Mesothelial cell of epicardium (in vitro differentiated cells): ENCODE measurements around the gene ALPL. TPM values are rescaled to one million over a fixed set of nuclear protein-coding genes. Genes with fewer than 3 reads are reported as not detected.

ENCODE experiments used
- DNase-seq, 2 experiments: peaks; one replicate each; pipeline ENCODE4 v3.0.0; 2021; ENCODE audit warnings: low spot score in 2 of 2; ENCODE audit not compliant: unreplicated experiment in 2 of 2
- H3K27ac Mint-ChIP-seq: 2 replicates; pipeline ENCODE4 v1.8.0; 2021; ENCODE audit warnings: mixed read lengths
- H3K27me3 Mint-ChIP-seq: 2 replicates; pipeline ENCODE4 v1.8.0; 2021; ENCODE audit warnings: low read depth, mixed read lengths
- H3K36me3 Mint-ChIP-seq: 2 replicates; pipeline ENCODE4 v1.8.0; 2021; ENCODE audit warnings: mixed read lengths
- H3K4me1 Mint-ChIP-seq: 2 replicates; pipeline ENCODE4 v1.8.0; 2021; ENCODE audit warnings: mixed read lengths
- H3K4me3 Mint-ChIP-seq: 2 replicates; pipeline ENCODE4 v1.8.0; 2021; ENCODE audit warnings: mild to moderate bottlenecking, moderate library complexity, mixed read lengths
- H3K9me3 Mint-ChIP-seq: 2 replicates; pipeline ENCODE4 v1.8.0; 2021; ENCODE audit warnings: mixed read lengths
- CTCF ChIP-seq: fragments of 200-600 bp; sonication (generic); IDR thresholded peaks from one replicate; pipeline ENCODE4 v1.5.0; 2021; ENCODE audit warnings: antibody characterized with exemption; ENCODE audit not compliant: unreplicated experiment
- total RNA-seq: library from RNA; stranded (reverse); gene quantifications from 3 replicates; pipeline ENCODE4 v1.2.1, GENCODE V29; 2021

The ALPL gene
- total RNA-seq, 1 donor from 2014 or later, result 0.89 TPM

- DNase-seq, result no peak
- H3K27ac Mint-ChIP-seq, result no peak overlapping the region
- no peaks in the 10 kb centered on the region for H3K27me3 Mint-ChIP-seq
- H3K4me1 Mint-ChIP-seq, result peaks cover 3% of the 10 kb centered on the region
- H3K36me3 Mint-ChIP-seq, result no peaks in the 10 kb centered on the region
- H3K9me3 Mint-ChIP-seq, result no peaks in the 10 kb centered on the region
- no peak overlapping the region for H3K4me3 Mint-ChIP-seq
- TF ChIP-seq CTCF, result no peak
Measured at GRCh38 chr1:21522525-21523038, 13.4 kb downstream of the ALPL start.

GRCh38 chr1:21523297-21523813 is 14.1 kb downstream of the ALPL start:
- Mint-ChIP-seq H3K27ac (no peak overlapping the region), H3K27me3 (no peaks in the 10 kb centered on the region), H3K9me3 (no peaks in the 10 kb centered on the region), H3K4me1 (peaks cover 3% of the 10 kb centered on the region), H3K4me3 (no peak overlapping the region), H3K36me3 (no peaks in the 10 kb centered on the region)
- no peak for TF ChIP-seq CTCF
- no peak for DNase-seq

DNA sequence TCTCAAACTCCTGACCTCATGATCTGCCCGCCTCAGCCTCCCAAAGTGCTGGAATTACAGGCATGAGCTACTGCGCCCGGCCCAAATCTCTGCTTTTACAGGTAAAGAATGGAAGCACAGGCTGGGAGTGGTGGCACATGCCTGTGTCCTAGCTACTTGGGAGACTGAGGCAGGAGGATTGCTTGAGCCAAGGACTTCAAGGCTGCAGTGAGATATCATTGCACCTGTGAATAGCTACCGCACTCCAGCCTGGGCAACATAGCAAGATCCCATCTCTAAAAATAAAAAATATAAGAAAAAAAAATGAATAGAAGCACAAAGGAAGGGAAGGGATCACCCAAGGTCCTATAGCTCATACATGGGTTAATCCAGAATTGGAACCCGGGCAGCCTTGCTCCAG is 15.0 kb downstream of the ALPL start:
- TF ChIP-seq CTCF, result no peak
- H3K27ac Mint-ChIP-seq, result no peak overlapping the region

DNA sequence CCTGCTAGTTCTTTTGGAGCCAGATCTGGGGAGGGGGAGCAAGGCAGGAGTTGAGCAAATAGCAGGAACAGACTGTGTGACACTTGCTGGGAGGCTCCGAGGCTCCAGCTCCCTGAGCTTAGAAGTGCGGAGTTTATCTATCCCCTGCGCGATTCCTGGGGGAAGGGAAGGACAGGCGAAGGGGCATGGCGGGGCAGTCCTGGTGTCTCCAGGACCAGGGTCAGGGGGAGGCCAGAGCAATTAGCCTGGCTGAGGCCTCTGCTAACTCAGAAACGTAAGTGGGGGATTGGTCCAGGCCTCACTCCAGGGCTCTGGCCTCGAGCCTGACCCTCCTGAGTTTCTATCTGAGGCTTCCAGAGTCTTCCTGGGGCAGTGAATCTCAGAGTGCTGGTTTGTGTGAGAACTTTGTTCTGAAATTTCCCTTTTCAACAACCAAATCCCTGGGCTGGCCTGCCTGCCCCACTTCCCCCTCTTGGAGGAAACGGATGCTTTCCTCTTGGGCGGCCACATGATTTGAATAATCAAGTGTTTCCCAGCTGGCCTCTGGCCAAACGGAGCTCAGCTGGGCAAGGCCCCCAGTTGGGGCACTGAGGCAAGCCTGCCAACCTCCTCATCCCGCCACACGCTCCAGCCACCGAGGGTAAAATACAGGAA is 15.6 kb downstream of the ALPL start:
- Mint-ChIP-seq H3K9me3 (no peaks in the 10 kb centered on the region), H3K4me1 (peaks cover 3% of the 10 kb centered on the region), H3K27me3 (peaks cover 3% of the 10 kb centered on the region), H3K36me3 (no peaks in the 10 kb centered on the region), H3K27ac (no peak overlapping the region), H3K4me3 (no peak overlapping the region)
- TF ChIP-seq CTCF, result no peak
- DNase-seq, result no peak

More for the DNA sequence above, 15.0 kb downstream of the ALPL start:
- Mint-ChIP-seq H3K4me3 (no peak overlapping the region), H3K9me3 (no peaks in the 10 kb centered on the region), H3K4me1 (peaks cover 3% of the 10 kb centered on the region), H3K27me3 (no peaks in the 10 kb centered on the region), H3K36me3 (no peaks in the 10 kb centered on the region)
- DNase-seq, result no peak

DNA sequence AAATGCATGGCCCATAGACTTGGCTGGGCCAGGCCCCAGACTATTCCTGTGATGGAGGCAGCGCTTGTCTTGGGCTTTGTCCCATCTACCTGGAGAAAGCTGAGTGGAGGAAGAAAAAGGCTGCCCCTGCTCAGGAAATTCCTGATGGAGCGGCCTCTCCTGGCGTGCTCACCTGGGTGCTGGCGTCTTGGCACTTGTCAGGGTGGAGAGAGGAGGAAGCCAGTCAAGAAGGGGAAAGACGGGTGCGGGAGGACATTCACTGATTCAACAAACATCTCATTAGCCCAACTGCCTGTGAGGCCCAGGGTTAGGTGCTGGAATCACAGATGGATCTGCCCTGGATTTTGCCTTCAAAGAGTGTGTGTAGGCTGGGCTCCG is 16.1 kb downstream of the ALPL start:
- peaks cover 3% of the 10 kb centered on the region for H3K4me1 Mint-ChIP-seq
- no peaks in the 10 kb centered on the region for H3K36me3 Mint-ChIP-seq
- TF ChIP-seq CTCF, result no peak
- peaks cover 5% of the 10 kb centered on the region for H3K27me3 Mint-ChIP-seq
- no peaks in the 10 kb centered on the region for H3K9me3 Mint-ChIP-seq
- DNase-seq, result no peak
- H3K4me3 Mint-ChIP-seq, result no peak overlapping the region
- H3K27ac Mint-ChIP-seq, result no peak overlapping the region
